CD4-positive, alpha-beta T cell treated with Interleukin-17A for 4 hours (primary cell): Measurements from ENCODE around the gene PRR9.

ENCODE experiments used
- DNase-seq: peaks from one replicate; pipeline ENCODE4 v3.0.0-alpha.2; 2020; ENCODE audit warnings: mixed read lengths

The PRR9 gene

DNA sequence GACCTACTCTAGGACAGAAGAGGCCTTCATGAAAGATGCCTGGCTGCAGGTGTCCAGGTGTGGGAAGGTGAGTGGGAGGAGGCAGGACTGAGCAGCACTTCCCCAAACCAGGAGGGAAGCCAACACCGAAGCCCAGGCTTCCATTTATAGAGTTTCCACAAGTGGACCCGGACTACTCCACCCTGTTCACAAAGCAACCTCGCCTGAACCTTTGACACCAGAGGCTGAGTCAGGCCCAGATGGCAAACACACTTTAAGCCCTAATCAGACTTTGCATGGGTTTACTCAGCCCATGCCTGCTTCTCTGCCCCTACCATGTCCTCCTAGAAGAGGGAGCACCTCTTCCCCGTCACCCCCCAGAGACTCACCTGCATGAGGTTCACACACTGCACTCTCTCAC lies 14.0 kb downstream of the PRR9 start:
- no peak for DNase-seq

DNA sequence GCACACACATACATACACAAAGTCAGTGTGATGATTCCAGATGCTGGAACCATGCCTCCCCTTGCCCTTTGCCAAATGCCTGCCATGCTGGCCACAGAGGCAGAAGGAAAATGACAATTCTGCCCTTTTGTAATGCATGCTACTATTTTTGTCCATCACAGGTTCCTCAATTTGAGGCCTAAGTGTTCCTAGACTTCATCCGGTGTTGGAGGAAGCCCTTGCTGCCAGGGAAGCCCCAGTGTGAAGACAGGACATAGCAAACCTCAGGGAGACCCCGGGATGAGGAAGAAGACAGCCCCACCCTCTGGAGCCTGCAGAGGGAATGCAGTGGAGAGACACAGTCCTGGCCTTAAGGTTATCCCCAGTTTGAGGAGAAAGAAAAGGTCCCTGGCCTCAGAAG lies 14.4 kb downstream of the PRR9 start:
- no peak for DNase-seq

- DNase-seq: no peak
Observed at GRCh38 chr1:153232553-153232952, 15.2 kb downstream of the PRR9 start.

DNA sequence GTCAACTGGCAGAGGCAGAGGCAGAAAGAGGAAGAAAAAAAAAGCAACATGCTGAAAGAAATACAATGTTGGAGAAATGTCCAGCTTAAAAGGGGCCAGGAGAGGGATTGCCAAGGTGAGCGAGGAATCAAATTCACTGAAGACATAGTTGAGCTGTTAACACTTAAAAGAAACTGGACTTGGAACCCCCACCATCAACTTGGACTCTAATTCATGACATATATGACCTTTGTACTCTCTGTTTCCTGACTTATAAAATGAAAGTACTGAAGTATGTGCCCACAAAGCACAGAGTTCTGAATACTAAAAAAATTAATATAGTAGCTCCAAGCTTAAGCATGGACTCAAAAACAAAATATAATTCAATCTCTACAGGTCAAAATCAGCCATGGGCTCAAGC lies 16.1 kb downstream of the PRR9 start:
- DNase-seq: no peak

DNA sequence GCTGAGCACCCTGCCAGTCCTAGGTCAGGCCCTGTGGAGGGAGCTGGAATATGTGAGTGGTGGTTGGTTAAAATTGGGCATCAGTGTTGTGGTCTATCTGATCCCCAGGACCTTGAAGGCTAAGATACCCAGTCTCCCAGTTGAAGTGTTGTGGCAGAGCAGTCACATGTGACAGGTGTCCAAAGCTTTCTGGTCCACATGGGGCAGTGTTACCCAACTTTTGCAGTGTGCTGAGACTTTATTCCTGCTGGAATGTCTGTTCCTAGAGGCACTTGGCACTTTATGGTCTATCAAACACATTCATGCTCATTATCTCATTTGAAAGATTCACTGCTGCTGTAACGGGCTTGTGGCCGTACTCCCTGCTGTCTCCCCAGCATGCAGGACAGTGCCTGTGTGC lies 21.1 kb downstream of the PRR9 start:
- DNase-seq: no peak

DNA sequence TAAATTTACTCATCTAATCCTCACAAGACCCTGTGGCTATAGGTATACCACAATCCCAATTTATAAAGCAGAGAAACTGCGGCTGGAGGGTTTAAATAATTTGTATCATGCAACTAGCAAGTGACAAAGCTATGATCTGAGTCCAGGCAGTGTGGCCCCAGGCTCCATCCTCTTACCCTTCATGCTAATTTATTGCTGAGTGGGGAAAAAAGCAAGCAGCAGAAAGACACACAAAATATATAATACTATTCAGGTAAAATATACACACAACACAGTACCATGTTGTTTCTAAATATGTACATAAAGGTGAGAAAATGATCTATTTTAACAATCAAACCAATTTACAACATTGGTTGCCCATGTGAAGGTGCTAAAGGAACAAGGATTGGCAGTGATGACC lies 24.8 kb downstream of the PRR9 start:
- DNase-seq: no peak

GRCh38 chr1:153245466-153245865 lies 28.1 kb downstream of the PRR9 start:
- DNase-seq: no peak

GRCh38 chr1:153246018-153246417 lies 28.6 kb downstream of the PRR9 start:
- no peak for DNase-seq

DNA sequence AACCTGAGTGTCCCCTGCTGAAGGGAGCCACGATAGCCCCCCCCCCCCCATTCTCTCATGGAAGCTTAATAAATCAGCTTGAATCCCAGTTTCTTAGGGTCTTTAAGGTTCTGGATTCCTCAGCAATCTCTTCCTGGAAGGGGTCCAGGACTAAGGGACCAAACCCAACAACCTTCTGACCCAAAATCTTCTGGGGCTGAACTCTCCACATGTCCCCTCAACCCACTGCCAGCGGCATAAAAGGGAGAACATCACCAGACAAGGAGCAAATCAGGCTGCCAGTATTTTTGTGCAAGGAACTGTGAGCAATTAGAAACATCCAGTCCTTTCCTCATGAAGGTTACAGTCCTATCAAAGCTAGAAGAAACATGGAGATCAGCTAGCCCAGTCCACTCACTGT lies 29.4 kb downstream of the PRR9 start:
- no peak for DNase-seq

GRCh38 chr1:153248176-153248879 lies 30.9 kb downstream of the PRR9 start:
- no peak for DNase-seq

GRCh38 chr1:153250166-153250565 lies 32.8 kb downstream of the PRR9 start:
- DNase-seq: no peak

- DNase-seq: no peak
Observed at GRCh38 chr1:153251087-153251486, 33.7 kb downstream of the PRR9 start.

- DNase-seq: no peak
Observed at GRCh38 chr1:153251562-153251961, 34.2 kb downstream of the PRR9 start.

GRCh38 chr1:153251988-153252387 lies 34.6 kb downstream of the PRR9 start:
- no peak for DNase-seq

DNA sequence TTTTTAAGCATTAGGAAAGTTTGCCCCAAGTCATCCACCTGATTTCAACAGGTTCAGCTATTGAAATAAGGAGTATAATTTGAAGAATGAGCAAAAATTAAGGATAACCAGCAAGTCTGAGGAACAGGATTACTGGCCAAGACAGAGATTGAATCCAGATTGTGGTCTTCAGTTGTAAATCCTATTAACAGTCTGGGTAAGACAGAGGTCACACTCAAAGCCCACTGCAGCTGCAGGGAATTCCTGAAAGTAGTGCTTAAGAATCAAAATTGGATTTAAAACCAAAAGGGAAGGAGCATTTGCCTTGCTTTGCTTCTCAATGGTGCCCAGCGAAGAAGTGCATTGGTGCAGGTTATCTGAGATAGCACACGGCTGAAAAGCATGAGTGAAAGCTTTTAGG lies 35.7 kb downstream of the PRR9 start:
- no peak for DNase-seq

DNA sequence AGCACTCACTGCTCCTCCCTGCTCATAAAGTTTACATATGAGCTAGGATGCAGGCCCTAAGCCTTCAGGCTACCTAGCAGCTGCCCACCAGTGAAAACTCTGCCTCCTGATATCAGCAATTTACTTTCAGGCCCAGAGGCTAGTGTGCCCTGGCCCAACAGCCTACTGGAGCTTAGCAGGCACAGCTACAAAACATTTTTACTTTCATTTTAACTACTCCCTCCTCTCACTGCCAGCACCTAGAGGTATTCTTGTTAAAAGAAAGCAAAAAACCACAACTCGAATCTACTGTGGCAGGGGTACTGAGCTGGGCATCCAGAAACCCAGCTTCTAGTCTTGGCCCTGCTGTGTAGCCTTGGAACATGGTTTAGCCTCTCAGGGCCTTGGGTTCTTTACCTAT lies 36.3 kb downstream of the PRR9 start:
- no peak for DNase-seq

DNA sequence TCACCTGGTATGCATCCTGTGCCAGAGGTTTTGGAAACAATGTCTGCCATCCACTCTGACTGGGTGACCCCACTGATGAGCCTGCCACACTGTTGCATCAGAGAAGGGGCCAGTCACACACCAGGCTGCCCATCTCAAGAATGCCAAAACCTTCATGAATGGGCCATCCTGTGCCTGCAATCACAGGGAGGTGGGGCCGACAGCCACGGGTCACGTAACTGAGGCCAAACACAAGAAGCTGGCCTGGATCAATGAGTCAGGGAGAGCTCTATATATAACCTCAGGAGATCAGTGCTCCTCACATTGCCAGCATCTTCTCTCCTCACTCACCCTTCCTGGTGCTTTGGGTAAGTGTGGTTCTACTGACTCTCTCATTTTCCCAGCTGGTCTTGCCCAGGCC lies 42.0 kb downstream of the PRR9 start, which contains the start of gene LORICRIN:
Gene LORICRIN (plus strand): TSS at position 301 of the 400 bp plus-strand sequence. CDS start 1,263 bp downstream, outside the sequence.
- DNase-seq: no peak

- DNase-seq: peak; percentile 24
Observed at GRCh38 chr1:153260585-153261280, 43.3 kb downstream of the PRR9 start.

- peak; percentile 69 for DNase-seq
Observed at GRCh38 chr1:153261281-153262069, 44.1 kb downstream of the PRR9 start.

- no peak for DNase-seq
Observed at GRCh38 chr1:153262070-153262366, 44.6 kb downstream of the PRR9 start.

GRCh38 chr1:153262462-153263157 lies 45.2 kb downstream of the PRR9 start:
- no peak for DNase-seq

DNA sequence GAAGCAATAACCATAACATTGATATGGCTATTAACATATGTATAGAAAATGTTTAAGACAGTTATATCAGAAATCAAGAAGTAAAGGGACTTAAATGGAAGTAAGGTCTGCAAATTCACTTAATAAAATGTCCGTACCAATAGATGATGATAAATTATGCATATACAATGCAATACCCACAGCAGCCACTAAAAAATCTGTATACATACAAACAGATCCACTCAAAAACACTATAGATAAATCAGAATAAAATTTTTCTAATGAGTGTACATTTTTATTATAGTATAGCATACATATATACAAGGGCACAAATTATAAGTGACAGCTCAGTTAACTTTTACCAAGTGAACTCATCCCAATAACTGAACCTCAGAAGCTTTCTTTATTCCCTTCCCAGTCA lies 48.1 kb downstream of the PRR9 start:
- no peak for DNase-seq
